Stimulated activated CD4-positive, alpha-beta T cell treated with anti-CD3 and anti-CD28 coated beads, Interleukin-15, amount 100 ng/mL, for 48 hours (primary cell): ENCODE data around the gene ITSN2.
"Not testable (repeated sequence)": the region's sequence is repeated elsewhere in the genome, so short reads cannot be mapped to it uniquely, and the experiment has no call there.

Source experiments
- DNase-seq, 2 donors: peaks; one replicate each; pipeline ENCODE4 v3.0.0-alpha.2; 2020; ENCODE audit warnings: low read depth in 2 of 2

ITSN2 gene

DNA sequence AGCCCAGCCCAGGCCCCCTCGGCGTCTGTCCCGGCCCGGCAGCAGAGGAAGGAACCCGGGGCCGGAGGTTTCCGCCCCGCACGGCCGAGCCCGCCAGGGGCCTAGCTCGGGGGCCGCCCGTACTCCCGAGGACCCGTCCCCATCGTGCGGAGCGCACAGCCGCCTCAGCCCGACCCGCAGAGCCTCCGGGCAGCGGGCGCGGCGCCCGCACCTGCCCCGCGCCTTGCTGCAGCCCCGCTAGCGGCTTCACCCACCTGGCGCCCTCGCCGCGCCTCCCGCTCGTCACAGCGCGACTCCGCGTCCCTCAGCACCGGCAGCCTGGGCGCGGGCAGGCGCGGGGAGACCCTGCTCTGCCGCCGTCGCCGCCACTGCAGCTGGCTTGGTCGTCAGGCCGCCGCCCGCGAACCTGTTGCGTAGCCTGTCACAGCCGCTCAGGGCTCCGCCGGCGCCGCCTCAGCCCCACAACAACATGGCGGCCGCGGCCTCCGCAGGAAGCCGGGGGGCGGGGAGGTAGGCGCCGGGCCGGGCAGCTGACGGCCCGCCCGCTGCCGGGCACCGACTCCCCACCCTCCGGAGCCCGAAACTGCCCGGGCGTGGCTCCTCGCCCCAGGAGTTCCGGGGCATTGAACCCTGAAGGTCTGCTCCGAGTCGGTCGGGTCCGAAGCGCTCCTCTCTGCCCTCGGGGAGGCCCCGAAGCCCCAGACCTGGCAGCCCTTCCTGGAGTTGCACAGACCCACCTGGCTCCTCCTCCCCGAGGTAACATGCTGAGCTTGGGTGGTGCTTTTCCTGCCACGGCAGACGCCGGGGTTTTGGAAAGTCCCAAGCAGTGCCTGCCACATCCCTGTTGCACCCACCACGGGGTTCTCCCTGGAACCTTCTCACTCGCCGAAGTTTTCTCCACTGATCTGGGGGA is at the start of gene ITSN2:
TSS of gene ITSN2 (minus strand) at position 487 of the 913 bp plus-strand sequence. CDS start 32,454 bp downstream, outside the sequence.
- peak; percentile 66 to 75 for DNase-seq

DNA sequence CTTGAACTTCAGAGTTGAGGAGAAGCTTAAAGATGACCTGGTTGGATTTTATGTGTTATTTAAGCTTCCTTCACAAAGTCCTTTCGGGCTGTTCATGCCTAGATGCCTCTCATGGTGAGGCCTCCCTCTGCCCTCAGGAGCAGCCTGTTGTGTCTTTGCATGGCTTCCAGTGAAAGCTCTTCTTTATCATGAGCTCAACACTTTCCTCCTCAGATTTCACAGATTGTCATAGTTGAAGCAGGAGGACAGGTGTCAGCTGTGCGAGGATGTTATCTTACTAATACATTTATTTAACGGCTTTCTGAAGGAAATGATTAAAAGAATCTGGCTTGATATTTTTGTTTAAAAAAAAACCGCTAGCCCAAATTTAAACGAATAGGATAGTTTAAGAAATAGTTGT is 48.8 kb upstream of the ITSN2 start:
- no peak for DNase-seq

DNA sequence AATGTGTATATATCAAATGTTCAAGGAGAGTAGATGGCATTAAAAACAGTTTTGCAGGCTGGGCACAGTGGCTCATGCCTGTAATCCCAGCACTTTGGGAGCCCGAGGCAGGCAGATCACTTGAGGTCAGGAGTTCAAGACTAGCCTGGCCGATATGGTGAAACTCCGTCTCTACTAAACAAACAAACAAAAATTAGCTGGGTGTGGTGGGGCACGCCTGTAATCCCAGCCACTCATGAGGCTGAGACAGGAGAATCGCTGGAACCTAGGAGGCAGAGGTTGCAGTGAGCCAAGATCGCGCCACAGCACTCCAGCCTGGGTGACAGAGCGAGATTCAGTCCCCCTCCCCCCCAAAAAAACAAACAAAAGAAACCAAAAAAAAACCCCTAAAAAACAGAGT is 48.4 kb upstream of the ITSN2 start:
- DNase-seq = not testable (repeated sequence)

DNA sequence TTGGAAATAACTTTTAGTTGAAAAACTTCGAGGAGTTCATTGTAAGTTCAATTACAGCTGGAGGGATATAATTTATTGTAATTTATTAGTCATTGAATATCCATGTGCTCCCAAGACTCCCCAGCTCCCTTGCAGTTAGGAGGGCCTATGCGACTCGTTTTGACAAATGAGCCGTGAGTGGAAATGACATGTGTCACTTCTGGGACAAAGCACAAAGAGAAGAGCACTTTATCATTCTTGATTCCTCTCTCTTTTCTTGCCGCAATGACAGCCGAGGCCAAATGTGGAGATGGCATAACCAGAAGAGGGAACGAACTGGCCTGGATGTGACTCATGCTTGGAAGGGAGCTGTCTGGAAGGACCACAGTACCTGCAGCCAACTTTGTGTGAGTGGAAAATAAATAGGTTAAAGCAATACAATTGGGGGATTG is 44.2 kb upstream of the ITSN2 start:
- DNase-seq = no peak

DNA sequence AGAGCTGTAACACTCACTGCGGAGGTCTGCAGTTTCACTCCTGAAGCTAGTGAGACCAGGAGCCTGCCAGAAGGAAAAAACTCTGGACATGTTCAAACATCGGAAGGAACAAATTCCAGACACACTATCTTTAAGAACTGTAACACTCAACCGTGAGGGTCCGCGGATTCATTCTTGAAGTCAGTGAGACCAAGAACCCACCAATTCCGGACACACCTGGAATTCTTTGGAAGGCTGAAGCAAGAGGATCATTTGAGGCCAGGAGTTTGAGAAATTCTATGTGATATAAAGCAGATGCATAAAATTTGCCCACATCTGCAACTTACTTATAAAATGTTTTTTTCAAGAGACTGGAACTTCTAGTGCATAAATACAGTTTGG is 43.5 kb upstream of the ITSN2 start:
- no peak for DNase-seq

DNA sequence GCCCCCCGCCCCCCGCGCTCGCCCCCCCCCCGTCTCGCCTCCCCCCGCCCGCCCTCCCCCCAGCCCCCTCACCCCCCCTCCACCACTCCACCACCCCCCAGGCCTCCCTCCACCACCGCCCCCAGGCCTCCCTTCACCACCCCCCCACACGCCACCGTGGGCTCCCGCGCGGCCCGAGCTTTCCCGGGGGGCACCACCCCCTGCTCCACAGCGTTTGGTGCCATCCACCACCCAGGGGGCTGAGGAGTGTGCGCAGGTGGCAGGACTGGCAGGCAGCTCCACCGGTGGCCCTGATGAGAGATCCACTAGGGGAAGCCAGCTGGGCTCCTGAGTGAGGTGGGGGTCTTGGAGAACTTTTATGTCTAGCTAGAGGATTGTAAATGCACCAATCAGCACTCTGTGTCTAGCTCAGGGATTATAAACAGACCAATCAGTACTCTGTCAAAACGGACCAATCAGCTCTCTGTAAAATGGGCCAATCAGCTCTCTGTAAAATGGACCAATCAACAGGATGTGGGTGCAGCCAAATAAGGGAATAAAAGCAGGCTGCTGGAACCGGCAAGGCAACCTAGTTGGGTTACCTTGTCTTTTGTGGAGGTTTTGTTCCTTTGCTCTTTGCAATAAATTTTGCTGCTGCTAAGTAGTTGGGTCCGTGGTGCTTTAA is 43.0 kb upstream of the ITSN2 start:
- no peak for DNase-seq

DNA sequence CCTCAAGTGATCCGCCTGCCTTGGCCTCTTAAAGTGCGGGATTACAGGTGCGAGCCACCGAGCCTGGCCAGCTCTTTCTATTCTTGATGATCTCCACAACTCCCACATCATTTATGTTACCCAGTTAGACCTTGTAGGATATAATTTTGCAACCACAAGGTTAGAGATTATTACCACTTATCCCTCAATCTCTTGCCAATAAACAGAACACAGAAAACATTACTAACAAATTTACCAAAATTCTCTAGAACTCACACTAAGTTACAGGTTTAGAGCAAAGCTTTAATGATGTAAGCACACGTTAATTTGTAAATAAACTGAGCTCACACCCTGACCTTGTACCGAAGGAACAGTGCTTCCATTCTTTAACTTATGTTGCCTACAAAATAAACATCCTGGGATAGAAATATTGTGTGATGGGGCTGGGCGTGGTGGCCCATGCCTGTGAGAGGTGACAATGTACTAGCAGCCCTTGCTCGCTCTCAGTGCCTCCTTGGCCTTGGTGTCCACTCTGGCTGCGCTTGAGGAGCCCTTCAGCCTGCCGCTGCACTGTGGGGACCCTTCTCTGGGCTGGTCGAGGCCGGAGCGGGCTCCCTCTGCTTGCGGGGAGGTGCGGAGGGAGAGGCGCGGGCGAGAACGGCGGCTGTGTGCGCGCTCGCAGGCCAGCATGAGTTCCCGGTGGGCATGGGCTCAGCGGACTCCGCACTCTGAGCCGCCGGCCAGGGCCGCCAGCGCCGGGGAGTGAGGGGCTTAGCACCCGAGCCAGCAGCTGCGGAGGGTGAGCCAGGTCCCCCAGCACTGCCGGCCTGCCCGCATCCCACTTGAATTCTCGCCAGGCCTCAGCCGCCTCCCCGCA is 42.1 kb upstream of the ITSN2 start:
- DNase-seq = no peak

DNA sequence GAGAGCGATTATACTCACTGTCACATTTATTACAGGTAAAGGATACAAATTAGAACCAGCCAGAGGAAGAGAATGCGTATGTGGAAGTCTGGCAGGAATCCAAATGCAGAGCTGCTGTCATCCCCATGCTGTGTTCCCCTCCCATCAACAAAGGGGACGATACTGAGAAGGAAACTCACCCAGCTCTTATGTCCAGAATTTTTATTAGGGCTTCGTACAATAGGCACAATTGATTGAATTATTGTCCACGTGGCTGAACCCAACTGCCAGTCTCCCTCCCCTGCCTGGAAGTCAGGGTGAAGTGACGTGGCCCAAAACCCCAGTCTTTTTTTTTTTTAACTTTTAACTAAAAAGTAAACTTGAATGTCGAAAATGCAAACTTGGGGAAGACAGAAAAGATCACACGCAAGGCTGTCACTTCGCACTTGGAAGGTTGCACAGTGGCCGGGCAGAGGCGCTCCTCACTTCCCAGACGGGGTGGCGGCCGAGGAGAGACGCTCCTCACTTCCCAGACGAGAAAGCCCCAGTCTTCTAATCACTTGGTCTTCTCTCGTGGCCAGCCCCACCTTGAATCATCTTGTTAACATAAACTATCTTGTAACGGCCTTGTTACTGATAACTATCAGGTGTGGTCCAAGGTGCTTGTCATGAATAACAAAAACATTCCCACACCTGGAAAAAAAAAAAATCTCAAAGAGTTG is 40.0 kb upstream of the ITSN2 start:
- no peak for DNase-seq

DNA sequence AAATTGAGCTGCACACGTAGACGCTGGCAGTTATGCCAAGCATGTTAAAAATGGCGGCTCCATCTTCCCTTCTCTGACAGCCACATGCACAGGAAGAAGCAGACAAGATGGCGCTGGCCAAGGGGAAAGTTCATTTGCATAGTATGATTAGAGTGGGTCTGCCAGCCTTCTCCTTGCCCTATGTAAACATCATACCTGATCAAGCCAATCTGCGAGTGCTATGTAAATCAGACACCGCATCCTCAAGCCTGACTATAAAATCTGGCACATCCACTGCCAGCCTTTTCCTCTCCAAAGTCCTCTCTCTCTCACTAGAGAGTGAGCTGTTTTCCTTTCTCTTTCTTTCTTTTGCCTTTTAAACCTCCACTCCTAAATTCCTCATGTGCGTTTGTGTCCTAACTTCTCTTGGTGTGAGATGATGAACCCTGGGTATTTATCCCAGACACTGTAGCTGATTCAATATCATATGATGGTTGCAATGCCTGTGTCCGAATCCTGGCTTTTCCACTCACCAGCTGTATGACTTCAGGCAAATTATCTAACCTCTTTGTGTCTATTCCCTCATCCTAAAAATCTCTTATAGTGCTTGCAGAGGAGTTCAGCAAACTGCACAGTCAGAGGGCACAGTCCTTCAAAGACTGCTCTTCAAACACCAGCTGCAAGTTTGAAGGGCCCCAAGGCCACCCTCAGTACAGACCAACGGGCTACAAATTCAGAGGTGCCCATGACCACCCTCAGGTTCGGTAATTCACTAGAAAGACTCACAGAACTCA is 39.3 kb upstream of the ITSN2 start:
- DNase-seq = no peak

DNA sequence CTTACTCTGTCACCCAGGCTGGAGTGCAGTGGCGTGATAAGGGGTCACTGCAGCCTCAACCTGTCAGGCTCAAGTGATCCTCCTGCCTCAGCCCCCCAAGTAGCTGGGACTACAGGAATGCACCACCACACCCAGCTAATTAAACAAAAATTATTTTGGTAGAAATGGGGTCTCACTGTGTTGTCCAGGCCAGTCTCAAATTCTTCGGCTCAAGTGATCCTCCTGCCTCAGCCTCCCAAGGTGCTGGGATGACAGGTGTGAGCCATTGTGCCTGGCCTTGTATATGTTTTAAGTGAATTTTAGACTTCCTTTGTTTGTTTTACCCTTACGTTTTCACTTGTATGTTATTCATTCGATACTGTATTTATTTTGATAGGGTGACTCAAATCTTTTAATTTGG is 34.7 kb upstream of the ITSN2 start:
- no peak for DNase-seq

DNA sequence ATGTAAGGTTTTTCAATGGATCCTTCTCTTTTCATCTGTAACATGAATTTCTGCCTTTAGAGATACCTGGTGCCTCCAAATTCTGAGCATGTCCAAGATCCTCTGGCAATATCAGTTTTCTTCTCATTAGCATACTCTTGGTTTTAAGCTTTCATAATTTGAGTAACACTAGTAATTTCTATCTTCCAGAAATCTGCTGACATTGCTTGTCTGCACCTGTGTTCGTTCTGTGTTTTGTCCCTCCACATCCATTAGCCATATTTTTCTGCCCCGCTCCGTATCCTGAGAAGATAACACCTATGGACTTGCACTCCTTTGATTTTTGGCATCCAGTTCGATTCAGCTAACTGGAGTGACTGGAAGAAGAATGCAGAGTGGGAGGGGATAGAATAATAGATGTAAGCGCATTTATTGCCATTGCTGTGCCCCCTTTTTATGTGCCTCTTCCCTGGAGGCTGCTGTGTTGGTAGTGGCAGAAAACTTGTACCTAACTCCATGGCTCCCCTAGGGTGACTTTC is 32.3 kb upstream of the ITSN2 start:
- DNase-seq = no peak

DNA sequence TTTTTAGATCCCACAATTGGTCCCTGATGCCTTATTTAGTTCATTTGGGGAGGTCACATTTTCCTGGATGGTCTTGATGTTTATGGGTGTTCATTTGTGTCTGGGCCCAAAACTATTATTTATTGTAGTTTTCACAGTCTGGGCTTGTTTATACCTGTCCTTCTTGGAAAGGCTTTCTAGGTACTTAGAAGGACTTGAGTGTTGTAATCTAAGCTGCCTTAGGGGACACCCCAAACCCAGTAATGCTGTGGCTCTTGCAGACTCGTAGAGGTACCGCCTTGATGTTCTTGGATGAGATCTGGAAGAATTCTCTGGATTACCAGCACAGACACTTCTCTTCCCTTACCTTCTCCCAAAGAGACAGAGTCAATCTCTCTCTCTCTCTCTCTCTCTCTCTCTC is 25.0 kb upstream of the ITSN2 start:
- no peak for DNase-seq

DNA sequence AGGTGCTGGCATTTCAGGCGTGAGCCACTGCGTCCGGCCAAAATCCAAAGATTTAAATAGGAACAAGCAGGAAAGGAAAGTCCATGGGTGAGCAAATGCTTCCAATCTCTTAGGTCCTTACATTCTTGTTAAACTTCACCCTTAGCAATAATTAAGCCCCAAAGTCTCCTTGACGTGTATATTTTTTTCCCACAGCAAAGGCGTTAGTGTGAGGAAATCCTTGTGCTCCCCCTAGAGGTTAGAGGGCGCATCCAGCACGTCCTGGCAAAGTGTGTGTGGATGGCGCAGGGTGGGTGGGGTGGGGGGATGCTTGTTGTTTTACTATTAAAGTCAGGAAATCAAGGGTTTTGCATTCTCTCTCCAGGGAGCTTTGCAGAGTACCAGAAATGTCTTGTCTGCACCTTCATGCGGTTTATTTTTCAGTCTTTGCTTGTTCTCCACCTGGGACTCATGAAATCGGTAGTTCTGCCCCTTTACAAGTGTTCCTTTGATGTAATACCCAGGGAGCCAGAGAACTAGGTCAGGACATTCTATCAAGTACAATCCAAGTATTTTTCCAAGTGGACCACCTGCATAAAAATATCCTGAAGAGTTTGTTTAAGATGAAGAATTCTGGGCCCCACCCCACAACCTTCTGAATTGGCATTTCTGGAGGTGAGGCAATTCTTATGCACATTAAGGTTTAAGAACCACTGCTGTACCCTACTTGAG is 22.2 kb upstream of the ITSN2 start:
- DNase-seq = peak; percentile 11 to 19

DNA sequence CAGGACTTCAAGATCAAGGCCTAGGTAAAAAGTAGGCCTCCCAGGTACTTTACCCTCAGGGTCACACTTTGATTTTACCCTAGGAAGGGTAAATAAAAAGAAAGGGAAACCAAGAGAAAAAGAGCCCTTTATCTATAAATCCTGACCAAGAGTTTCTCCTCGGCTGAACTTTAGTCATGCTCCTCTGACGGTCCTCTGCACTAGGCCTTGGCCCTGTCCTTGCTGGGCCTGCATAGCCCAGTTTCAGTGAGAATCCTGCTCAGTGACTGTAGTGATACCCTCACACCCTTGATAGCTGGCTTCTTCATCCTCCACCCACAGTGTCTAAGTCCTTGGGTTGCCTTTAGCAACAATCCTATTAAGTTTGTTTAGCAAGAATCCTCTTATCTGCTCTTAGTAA is 20.5 kb upstream of the ITSN2 start:
- no peak for DNase-seq

DNA sequence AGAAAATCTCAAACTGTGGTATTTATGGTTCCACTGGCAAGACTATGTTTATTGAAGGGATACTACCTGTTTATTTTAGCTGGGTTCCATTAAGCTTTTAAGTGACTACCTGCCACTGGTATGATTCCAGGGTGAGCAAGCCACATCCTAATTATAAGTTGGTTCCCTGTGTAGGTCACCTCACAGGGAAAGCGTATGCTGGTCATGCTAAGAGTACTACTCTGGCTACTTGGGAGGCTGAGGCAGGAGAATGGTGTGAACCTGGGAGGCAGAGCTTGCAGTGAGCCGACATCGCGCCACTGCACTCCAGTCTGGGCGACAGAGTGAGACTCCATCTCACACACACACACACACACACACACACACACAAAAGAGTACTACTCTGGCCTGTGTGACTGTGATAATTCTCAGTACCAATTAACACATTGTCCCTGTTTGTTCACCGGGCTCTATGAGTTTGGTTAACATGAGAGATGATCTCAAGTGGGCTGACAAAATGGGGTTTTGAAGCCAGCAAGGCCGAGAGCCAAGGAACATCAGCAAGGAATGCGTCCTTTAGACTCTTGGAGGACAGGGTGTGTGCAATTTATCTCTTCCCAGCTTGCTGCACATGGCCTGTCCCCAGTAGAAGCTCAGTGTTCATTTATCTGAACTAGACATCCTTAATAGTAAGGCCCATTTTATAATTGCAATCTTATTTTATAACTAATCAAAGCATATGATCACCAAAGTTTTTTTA is 15.2 kb upstream of the ITSN2 start:
- no peak for DNase-seq

DNA sequence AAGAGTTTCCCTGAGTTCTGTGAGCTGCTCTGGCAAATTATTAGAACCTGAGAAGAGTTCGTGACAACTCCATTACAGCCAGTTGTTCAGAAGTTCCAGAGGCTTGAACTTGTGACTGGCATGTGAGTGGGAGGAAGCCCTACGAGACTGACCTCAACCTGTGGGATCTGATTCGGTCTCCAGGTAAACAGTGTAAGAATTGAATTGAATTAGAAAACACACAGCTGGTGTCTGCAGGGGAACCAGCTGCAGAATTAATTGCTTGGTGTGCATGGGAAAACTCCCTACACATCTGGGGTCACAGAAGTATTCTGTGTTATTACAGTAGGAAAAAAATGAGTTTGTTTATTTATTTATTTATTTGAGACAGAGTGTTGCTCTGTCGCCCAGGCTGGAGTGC is 14.0 kb upstream of the ITSN2 start:
- no peak for DNase-seq

DNA sequence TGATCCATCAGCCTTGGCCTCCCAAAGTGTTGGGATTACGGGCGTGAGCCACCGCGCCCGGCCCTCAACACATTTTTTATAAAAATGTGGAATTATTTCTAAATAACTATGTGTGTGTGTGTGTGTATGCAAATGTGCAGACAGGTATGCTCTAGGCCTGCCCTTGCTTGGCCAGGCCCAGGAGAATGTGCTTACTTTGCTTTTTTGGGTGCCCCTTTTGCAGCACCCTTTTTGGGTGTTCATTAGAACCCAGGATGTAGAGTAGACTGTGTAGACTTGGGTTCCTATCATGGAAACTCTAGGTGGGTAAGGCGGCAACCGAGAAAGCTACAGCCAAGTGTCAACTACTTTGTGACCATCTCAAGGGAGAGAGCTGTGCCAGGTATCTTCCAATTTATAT is 11.7 kb upstream of the ITSN2 start:
- no peak for DNase-seq

DNA sequence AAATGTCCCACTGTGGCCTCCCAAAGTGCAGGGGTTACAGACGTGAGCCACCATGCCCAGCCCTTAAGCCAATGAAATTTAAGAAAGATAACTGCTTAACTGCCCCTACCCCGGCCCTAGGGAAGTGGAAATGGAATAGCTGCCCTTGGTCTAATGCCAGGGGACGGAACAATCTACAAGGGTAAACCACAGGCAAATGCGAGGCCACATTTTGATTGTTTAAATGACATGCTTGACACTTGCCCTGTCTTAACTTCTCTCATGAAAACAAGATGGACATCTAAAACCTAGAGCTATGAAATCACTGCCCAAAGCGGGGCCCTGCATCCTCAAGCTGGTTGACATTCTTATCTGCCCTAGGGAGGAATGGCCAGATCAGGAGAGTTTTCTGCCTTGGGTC is 5.5 kb upstream of the ITSN2 start:
- no peak for DNase-seq

DNA sequence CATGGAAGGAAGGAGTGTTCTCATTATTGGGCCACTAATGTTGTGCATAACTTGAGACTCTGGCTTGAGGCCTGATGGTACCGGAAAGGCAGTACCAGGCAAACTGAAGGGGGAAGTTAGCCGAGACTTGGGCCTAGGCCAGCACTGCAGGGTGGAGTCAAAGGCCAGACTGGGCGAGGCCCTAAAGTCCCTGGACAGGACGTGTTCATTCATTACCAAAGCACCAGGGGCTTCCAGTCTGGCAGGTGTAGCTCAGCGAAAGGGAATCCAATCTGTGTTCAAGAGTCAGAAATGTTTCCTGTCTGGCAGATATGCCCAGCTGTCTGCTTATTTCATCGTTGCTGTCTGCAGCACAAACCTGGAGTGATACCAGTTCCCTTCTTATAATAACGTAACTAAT is 4.7 kb upstream of the ITSN2 start:
- no peak for DNase-seq
